ENCODE measurements around the gene CRTC3. TPM values are rescaled to one million over a fixed set of nuclear protein-coding genes. Genes with fewer than 3 reads are reported as not detected.
"Not testable (repeated sequence)": the region's sequence is repeated elsewhere in the genome, so short reads cannot be mapped to it uniquely, and the experiment has no call there.

The CRTC3 gene
- total RNA-seq, result 17.2 TPM

DNA sequence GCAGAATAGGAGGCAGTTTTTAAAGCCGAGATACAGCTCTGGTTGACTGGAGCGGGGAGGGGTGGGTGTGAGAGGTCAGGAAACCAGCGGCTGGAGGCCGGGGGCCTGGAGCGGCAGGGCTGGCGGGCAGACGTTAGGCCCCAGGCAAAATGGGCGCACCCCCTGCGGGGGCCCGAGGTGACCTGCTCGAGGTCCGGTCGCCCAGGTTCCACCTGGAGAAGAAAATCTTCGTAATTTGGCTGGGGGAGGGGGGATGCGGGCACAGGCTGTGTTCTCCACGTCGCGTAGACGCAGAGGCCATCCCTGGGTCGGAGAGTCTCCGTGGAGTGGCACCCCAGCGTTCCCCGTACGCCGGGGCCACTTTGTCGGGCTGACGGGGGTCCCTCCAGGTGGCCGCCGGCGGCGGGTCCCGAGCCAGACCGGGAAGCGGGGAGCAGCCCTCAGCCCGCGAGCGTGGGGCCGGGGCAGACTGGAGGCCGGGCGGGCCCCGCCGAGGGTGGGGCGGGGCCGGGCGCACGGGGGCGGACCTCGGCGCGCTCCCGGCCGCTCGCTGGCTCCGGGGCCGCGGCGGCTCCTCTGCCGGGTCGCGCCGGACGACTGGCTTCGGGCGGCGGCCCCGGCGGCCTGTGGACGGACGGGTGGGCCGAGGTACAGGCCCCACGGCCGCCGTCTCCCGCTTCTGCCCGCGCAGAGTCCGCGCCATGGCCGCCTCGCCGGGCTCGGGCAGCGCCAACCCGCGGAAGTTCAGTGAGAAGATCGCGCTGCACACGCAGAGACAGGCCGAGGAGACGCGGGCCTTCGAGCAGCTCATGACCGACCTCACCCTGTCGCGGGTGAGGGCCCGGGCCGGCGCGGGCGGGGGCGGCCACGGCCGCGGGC, at the start of gene CRTC3:
Gene CRTC3, plus strand, starts transcription at position 553 of the 879 bp plus-strand sequence. Its CDS starts 149 bp downstream, at position 702.
- DNase-seq (ENCODE audit: low read depth in 2 of 3, low spot score in 2 of 3), result peak; percentile 52 to 65 (median 61)

DNA sequence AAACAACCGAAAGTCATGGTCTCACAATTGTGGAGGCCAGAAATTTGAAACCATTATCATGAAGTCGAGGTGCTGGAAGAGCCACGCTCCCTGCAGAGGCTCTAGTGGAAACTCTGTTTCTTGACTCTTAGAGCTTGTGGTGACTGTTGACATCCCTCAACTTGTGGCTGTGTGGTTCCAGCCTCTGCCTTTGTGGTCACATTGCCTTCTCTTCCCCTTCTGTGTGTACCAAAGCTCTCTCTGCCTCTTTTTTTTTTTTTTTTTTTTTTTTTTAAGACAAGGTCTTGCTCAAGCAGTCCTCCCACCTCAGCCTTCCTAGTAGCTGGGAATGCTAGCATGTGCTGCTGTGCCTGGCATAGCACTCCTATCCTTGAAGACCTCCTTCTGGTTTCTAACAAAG, 48.7 kb upstream of the CRTC3 start:
- peak in 2 of 3 donors; percentile 68 to 86 for DNase-seq (ENCODE audit: low read depth in 2 of 3, low spot score in 2 of 3)

DNA sequence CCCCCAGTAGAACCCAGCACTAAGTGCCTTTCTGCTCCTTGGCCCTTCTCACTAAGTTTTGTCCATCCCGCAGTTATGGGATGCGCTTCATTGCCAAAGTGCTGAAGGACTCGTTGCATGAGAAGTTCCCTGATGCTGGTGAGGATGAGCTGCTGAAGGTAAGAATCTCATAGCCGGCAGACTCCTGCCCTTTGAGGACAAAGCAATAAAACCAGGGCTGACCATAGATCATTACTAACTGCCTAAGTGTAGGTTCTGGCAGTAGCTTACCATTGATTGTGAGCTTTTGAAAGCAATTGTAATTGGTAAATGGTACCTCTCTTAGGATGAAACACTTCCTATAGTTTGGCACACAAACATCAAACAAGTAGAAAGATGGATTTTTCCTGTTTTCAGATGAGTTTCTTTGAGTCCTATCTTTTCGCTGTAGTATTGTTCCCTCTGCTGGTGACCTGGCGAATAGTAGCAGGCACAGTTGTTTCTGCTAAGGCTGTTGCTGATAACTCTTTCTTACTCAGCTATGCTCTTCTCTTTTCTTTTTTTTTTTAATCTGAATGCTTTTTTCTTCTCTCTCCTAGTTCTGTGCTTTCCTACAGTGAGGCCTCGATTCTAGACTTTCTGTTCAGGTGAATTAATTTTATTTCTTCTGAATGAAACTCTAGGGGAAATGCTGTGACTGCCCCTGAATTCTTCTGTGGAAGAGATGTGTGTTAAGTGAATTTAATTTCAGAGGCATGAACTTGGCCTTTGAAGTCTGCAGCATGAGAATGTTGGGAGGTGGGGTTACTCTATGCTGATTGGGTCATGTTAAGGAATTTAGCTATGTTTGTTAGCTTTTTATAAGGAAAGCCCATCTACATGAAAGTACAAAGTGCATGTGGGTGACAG, 47.4 kb upstream of the CRTC3 start:
- DNase-seq (ENCODE audit: low read depth in 2 of 3, low spot score in 2 of 3), result peak in 2 of 3 donors; percentile 40 to 74

- DNase-seq (ENCODE audit: low read depth in 2 of 3, low spot score in 2 of 3), result no peak
Observed at GRCh38 chr15:90483012-90483307, 46.8 kb upstream of the CRTC3 start.

- no peak for DNase-seq (ENCODE audit: low read depth in 2 of 3, low spot score in 2 of 3)
Observed at GRCh38 chr15:90483637-90484036, 46.1 kb upstream of the CRTC3 start.

GRCh38 chr15:90487186-90487585, 42.5 kb upstream of the CRTC3 start:
- no peak for DNase-seq (ENCODE audit: low read depth in 2 of 3, low spot score in 2 of 3)

GRCh38 chr15:90489514-90489913, 40.2 kb upstream of the CRTC3 start:
- no peak for DNase-seq (ENCODE audit: low read depth in 2 of 3, low spot score in 2 of 3)

DNA sequence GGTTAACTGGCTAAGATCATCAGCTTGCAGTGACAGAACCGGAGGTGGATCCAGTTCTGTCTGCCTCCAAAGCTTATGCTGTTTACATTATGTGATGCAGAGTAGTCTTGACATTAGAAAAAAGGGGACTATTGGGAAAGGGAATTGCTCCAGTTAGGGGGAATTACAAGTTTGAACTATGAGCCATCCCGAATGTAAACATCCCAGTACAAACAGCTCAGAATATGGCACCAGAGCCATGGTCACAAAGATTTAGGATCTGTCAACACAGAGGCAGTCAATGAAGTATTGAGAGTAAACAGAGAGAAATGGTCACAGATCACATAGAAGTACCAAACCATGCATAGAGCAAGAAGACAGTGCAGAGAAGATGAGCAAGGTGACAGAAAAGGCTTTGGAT, 39.8 kb upstream of the CRTC3 start:
- no peak for DNase-seq (ENCODE audit: low read depth in 2 of 3, low spot score in 2 of 3)

DNA sequence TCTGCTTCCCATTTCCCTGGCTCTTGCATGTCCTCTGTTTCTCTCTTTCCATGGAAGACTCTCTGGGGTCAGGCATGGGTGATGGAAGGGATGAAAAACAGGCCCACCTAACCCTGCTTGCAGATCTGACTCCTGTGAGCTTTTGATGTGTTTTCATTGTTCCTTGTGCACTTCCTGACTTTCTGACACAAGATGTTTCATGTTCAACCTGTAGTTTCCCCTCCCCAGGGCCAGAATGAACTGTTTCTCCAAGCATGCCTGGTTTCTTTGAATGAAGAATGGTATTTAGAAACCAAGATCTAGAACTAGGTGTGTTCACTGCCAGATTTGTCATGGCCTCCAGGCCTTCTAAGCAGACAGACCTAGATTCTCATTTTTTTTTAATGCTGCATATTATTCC, 36.1 kb upstream of the CRTC3 start:
- no peak for DNase-seq (ENCODE audit: low read depth in 2 of 3, low spot score in 2 of 3)

DNA sequence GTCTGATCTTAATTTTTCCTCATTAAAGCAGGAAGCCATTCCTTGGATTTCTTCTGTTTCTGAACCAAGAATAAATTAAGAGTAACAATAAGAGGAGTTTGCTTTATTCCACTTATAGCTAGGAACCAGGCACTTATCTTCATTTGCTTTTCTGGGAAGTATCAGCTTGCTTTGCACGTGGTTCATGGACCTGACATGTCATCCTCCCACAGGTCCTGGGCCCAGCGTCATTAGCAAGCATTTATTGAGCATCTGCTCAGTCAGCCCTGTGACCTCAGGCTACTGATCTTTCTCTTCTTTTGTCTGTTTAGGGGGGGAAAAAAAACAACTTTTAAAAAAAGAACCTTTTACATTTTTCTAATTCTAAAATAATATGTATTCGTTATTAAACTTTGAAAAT, 34.7 kb upstream of the CRTC3 start:
- no peak for DNase-seq (ENCODE audit: low read depth in 2 of 3, low spot score in 2 of 3)

DNA sequence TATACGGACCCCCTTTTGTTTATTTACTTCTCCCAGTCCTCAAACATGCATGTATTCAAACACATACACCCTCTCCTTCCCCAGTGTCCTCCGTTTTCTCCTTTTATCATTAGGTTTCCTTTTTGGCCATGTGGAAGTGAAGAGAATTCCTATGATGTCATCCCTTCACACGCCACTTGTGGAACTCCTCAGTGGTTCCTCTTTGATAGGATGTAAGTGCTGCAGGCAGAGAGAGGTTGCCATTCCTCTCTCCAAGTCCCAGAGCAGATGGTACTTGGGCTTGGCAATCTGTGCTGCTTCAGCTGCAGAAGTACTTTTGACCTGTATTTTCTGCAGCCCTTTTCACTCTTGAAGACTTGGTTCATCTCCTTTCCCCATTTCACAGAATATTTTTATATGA, 32.9 kb upstream of the CRTC3 start:
- no peak for DNase-seq (ENCODE audit: low read depth in 2 of 3, low spot score in 2 of 3)

GRCh38 chr15:90497376-90497775, 32.3 kb upstream of the CRTC3 start:
- peak in 1 of 3 donors; percentile 74 for DNase-seq (ENCODE audit: low read depth in 2 of 3, low spot score in 2 of 3)

DNA sequence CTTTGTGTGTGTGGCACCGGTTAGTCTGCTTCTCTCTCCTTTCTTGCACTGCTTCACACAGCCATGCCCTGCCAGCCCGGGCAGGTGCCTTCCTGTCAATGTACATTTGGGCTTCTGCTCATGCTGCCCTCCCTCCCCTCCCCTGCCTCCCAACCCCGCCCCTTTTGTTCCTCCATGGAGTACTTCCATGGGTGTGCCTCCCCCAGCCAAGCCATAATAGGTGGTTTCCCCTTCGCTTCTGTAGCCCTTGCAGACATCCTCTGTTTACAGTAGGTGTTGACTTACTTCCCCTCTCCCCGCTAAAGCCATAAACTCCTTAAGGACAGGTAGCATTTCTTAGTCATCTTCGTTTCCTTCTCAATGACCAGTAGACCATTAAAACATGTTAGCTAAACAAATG, 31.8 kb upstream of the CRTC3 start:
- no peak for DNase-seq (ENCODE audit: low read depth in 2 of 3, low spot score in 2 of 3)

DNA sequence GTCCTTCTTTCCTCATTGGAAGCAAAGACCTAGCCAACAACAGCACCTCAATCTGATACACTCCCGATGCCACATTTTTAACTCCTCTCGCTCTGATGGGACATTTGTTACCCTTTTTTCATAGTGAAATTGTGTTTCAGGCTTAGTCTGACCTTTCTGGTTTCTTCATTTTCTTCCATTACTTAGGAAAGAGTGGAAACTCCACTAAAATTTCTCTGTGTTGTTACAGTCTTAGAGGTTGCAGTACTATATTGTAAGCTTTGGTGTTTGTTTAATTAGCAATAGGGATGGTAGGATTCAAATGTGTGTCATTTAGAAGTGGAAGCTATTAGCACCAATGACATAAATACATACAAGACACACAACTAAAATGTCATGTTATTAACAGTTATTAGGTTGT, 29.6 kb upstream of the CRTC3 start:
- no peak for DNase-seq (ENCODE audit: low read depth in 2 of 3, low spot score in 2 of 3)

GRCh38 chr15:90501898-90502297, 27.8 kb upstream of the CRTC3 start:
- no peak for DNase-seq (ENCODE audit: low read depth in 2 of 3, low spot score in 2 of 3)

DNA sequence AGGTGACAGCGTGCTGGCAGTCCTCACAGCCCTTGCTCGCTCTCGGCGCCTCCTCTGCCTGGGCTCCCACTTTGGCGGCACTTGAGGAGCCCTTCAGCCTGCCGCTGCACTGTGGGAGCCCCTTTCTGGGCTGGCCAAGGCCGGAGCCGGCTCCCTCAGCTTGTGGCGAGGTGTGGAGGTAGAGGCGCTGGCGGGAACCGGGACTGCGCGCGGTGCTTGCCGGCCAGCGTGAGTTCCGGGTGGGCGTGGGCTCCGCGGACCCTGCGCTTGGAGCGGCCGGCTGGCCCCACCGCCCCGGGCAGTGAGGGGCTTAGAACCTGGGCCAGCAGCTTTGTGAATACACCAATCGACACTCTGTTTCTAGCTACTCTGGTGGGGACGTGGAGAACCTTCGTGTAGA, 18.9 kb upstream of the CRTC3 start:
- DNase-seq (ENCODE audit: low read depth in 2 of 3, low spot score in 2 of 3), result not testable (repeated sequence)

DNA sequence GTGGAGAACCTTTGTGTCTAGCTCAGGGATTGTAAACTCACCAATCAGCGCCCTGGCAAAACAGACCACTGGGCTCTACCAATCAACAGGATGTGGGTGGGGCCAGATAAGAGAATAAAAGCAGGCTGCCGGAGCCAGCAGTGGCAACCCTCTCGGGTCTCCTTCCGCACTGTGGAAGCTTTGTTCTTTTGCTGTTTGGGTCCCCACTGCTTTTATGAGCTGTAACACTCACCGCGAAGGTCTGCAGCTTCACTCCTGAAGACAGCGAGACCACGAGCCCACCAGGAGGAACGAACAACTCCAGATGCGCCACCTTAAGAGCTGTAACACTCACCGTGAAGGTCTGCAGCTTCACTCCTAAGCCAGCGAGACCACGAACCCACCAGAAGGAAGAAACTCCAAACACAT, 18.5 kb upstream of the CRTC3 start:
- DNase-seq (ENCODE audit: low read depth in 2 of 3, low spot score in 2 of 3), result not testable (repeated sequence)

- DNase-seq (ENCODE audit: low read depth in 2 of 3, low spot score in 2 of 3), result peak in 1 of 3 donors; percentile 49
Observed at GRCh38 chr15:90512276-90512675, 17.4 kb upstream of the CRTC3 start.

DNA sequence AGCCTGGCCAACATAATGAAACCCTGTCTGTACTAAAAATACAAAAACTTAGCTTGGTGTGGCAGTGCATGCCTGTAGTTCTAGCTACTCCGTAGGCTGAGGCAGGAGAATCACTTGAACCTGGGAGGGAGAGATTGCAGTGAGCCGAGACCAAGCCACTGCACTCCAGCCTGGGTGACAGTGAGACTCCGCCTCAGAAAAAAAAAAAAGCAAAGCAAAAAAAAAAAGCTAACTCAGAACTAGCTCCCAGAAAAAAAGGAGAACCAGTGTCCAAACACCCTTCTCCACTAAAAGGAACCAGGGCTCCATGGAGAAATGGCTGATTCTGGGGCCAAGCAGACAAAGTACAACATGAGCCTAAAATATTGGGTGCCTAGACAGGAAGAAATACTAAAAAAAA, 16.7 kb upstream of the CRTC3 start:
- DNase-seq (ENCODE audit: low read depth in 2 of 3, low spot score in 2 of 3), result no peak

DNA sequence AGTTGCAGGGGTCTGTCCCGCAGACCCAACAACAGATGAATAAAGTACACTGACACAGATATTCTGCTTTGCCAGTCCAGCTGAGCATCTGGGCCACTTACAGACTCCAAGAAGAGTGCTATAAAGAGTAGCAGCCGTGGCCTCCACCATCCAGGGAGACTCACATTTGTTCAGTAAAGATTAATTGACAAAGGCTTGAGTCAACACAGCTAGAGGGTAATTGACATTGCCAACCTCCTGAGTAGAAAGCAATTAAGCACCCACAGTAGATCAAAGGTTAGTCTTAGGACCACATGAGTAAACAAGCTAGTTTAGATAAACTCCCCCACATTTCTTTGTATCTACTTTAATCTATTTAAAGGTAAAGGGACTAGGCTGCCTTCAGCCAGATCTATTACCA, 16.3 kb upstream of the CRTC3 start:
- no peak for DNase-seq (ENCODE audit: low read depth in 2 of 3, low spot score in 2 of 3)

DNA sequence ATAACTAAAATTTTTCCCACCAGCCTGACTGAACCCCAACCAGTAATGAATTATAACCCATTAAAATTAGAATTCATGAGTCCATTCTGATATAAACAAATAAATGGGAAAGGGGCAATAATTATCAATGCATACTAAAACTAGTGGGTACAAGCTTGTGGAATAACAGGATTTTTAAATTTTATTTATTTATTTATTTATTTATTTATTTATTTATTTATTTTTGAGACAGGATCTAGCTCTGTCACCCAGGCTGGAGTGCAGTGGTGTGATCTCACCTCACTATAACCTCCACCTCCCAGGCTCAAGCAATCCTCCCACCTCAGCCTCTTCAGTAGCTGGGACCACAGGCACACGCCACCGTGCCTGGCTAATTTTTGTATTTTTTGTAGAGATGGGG, 15.8 kb upstream of the CRTC3 start:
- DNase-seq (ENCODE audit: low read depth in 2 of 3, low spot score in 2 of 3), result not testable (repeated sequence)

GRCh38 chr15:90519688-90520087, 10.0 kb upstream of the CRTC3 start:
- DNase-seq (ENCODE audit: low read depth in 2 of 3, low spot score in 2 of 3), result no peak
